GM19238 (cell line): ENCODE data around the gene FANCC.

ENCODE experiments used
- DNase-seq: peaks from one replicate; pipeline ENCODE4 v3.0.0; 2011; ENCODE audit warnings: low spot score; ENCODE audit not compliant: insufficient read length

The FANCC gene

GRCh38 chr9:95089257-95090022, 228.1 kb downstream of the FANCC start:
- DNase-seq: no peak

- DNase-seq: no peak
Measured at GRCh38 chr9:95088421-95089161, 228.9 kb downstream of the FANCC start.

- DNase-seq: no peak
Measured at GRCh38 chr9:95087659-95088242, 229.8 kb downstream of the FANCC start.

GRCh38 chr9:95086564-95086955, 230.9 kb downstream of the FANCC start:
- DNase-seq: no peak

GRCh38 chr9:95085861-95086563, 231.5 kb downstream of the FANCC start:
- no peak for DNase-seq

- no peak for DNase-seq
Measured at GRCh38 chr9:95085036-95085770, 232.3 kb downstream of the FANCC start.

GRCh38 chr9:95084254-95084934, 233.1 kb downstream of the FANCC start:
- DNase-seq: no peak

- no peak for DNase-seq
Measured at GRCh38 chr9:95083086-95083768, 234.3 kb downstream of the FANCC start.

- no peak for DNase-seq
Measured at GRCh38 chr9:95082401-95083084, 235.0 kb downstream of the FANCC start.

- no peak for DNase-seq
Measured at GRCh38 chr9:95081998-95082397, 235.5 kb downstream of the FANCC start.

- DNase-seq: no peak
Measured at GRCh38 chr9:95080961-95081647, 236.4 kb downstream of the FANCC start.

GRCh38 chr9:95079461-95079860, 238.0 kb downstream of the FANCC start:
- no peak for DNase-seq

- DNase-seq: no peak
Measured at GRCh38 chr9:95078939-95079338, 238.6 kb downstream of the FANCC start.

GRCh38 chr9:95078511-95078910, 239.0 kb downstream of the FANCC start:
- DNase-seq: no peak

- DNase-seq: no peak
Measured at GRCh38 chr9:95077766-95078370, 239.6 kb downstream of the FANCC start.

- no peak for DNase-seq
Measured at GRCh38 chr9:95077053-95077765, 240.3 kb downstream of the FANCC start.

- DNase-seq: no peak
Measured at GRCh38 chr9:95076696-95077052, 240.8 kb downstream of the FANCC start.

GRCh38 chr9:95075700-95076099, 241.8 kb downstream of the FANCC start:
- DNase-seq: no peak
